ENCODE results near the gene ECE1.
"Not testable (repeated sequence)": the region's sequence is repeated elsewhere in the genome, so short reads cannot be mapped to it uniquely, and the experiment has no call there.

ECE1 gene

GRCh38 chr1:21225065-21225464, 65.2 kb downstream of the ECE1 start:
- no peak for DNase-seq (ENCODE audit: low read depth)

GRCh38 chr1:21220815-21221214, 69.4 kb downstream of the ECE1 start:
- peak; percentile 52 for DNase-seq (ENCODE audit: low read depth)

- DNase-seq (ENCODE audit: low read depth): no peak
Observed at GRCh38 chr1:21219674-21220073, 70.6 kb downstream of the ECE1 start.

GRCh38 chr1:21217812-21218596, 72.3 kb downstream of the ECE1 start:
- no peak for DNase-seq (ENCODE audit: low read depth)

GRCh38 chr1:21216835-21217811, 73.1 kb downstream of the ECE1 start:
- DNase-seq (ENCODE audit: low read depth): no peak

GRCh38 chr1:21212126-21212525, 78.1 kb downstream of the ECE1 start:
- DNase-seq (ENCODE audit: low read depth): no peak

GRCh38 chr1:21208137-21208700, 82.0 kb downstream of the ECE1 start:
- not testable (repeated sequence) for DNase-seq (ENCODE audit: low read depth)

- DNase-seq (ENCODE audit: low read depth): no peak
Observed at GRCh38 chr1:21206117-21206516, 84.1 kb downstream of the ECE1 start.

- no peak for DNase-seq (ENCODE audit: low read depth)
Observed at GRCh38 chr1:21205416-21205815, 84.8 kb downstream of the ECE1 start.

- no peak for DNase-seq (ENCODE audit: low read depth)
Observed at GRCh38 chr1:21201650-21202049, 88.6 kb downstream of the ECE1 start.

GRCh38 chr1:21201238-21201637, 89.0 kb downstream of the ECE1 start:
- not testable (repeated sequence) for DNase-seq (ENCODE audit: low read depth)

GRCh38 chr1:21200767-21201166, 89.5 kb downstream of the ECE1 start:
- DNase-seq (ENCODE audit: low read depth): no peak

- no peak for DNase-seq (ENCODE audit: low read depth)
Observed at GRCh38 chr1:21198929-21199328, 91.3 kb downstream of the ECE1 start.

GRCh38 chr1:21192871-21193270, 97.4 kb downstream of the ECE1 start:
- DNase-seq (ENCODE audit: low read depth): no peak

GRCh38 chr1:21192284-21192683, 98.0 kb downstream of the ECE1 start:
- no peak for DNase-seq (ENCODE audit: low read depth)

- not testable (repeated sequence) for DNase-seq (ENCODE audit: low read depth)
Observed at GRCh38 chr1:21190771-21191170, 99.5 kb downstream of the ECE1 start.

- DNase-seq (ENCODE audit: low read depth): no peak
Observed at GRCh38 chr1:21189906-21190500, 100.3 kb downstream of the ECE1 start.

GRCh38 chr1:21189421-21189820, 100.8 kb downstream of the ECE1 start:
- no peak for DNase-seq (ENCODE audit: low read depth)

- DNase-seq (ENCODE audit: low read depth): no peak
Observed at GRCh38 chr1:21188235-21188634, 102.0 kb downstream of the ECE1 start.

- DNase-seq (ENCODE audit: low read depth): no peak
Observed at GRCh38 chr1:21185221-21185731, 105.0 kb downstream of the ECE1 start.

GRCh38 chr1:21184276-21184675, 106.0 kb downstream of the ECE1 start:
- DNase-seq (ENCODE audit: low read depth): no peak

- no peak for DNase-seq (ENCODE audit: low read depth)
Observed at GRCh38 chr1:21182181-21182731, 108.0 kb downstream of the ECE1 start.

Data from GM04504 (cell line).